Measurements from ENCODE around the gene RNF11. TPM values are rescaled to one million over a fixed set of nuclear protein-coding genes. Genes with fewer than 3 reads are reported as not detected.

The RNF11 gene
- total and polyA plus RNA-seq, 11 donors: 42.4 to 143 (median 107) TPM

GRCh38 chr1:51238034-51238403 is 1.9 kb downstream of the RNF11 start:
- intact Hi-C loops (cut with DNase I): loop anchor here in 6 of 10 donors (5.0 to 10.0 kb wide), 5 partner anchors 57 to 277 kb away; partner anchors contain the start of genes CDKN2C (in 1 of the 6) and EPS15 (in 1 of the 6)
- Histone ChIP-seq H3K4me1 (peaks cover 0 to 64% (median 54%) of the 10 kb centered on the region in 12 donors), H3K9me3 (no peaks in the 10 kb centered on the region), H3K27ac (peak overlapping the region in 10 of 12 donors; percentile 90 to 98 (median 96)), H3K36me3 (no peaks in the 10 kb centered on the region), H3K27me3 (no peaks in the 10 kb centered on the region), H3K4me3 (peak overlapping the region; percentile 1 to 99 (median 94))
- no peak for DNase-seq
- TF ChIP-seq CTCF (IDR thresholded peaks at IDR 0.05) (no peak), POLR2A (IDR thresholded peaks at IDR 0.05) (no peak)
- no peak for ATAC-seq
- WGBS, 4 donors: 9 to 16% (median 10%) methylated on average over 7 of the region's 7 CpGs

- DNase-seq: peak in 2 of 5 donors; percentile 26 to 47
- no peaks in the 10 kb centered on the region for H3K36me3 ChIP-seq
- no peaks in the 10 kb centered on the region for H3K27me3 ChIP-seq
- no peak overlapping the region for H3K4me3 ChIP-seq
- no peak for ATAC-seq
- H3K9me3 ChIP-seq: no peaks in the 10 kb centered on the region
- 33 to 44% (median 41%) methylated on average over 2 of the region's 2 CpGs for WGBS, 4 donors
- TF ChIP-seq POLR2A (IDR thresholded peaks at IDR 0.05) (no peak), CTCF (IDR thresholded peaks at IDR 0.05) (no peak)
- peaks cover 0 to 65% (median 48%) of the 10 kb centered on the region in 12 donors for H3K4me1 ChIP-seq
- intact Hi-C loops (cut with DNase I): no loop called here
- H3K27ac ChIP-seq: peak overlapping the region in 9 of 12 donors; percentile 17 to 59 (median 38)
These were observed 4.0 kb downstream of the RNF11 start for GRCh38 chr1:51240084-51240483.

- no peaks in the 10 kb centered on the region for H3K36me3 ChIP-seq
- H3K4me3 ChIP-seq: no peak overlapping the region
- no peak for TF ChIP-seq CTCF (IDR thresholded peaks at IDR 0.05)
- TF ChIP-seq POLR2A (IDR thresholded peaks at IDR 0.05): no peak
- no peak overlapping the region for H3K27ac ChIP-seq
- H3K4me1 ChIP-seq: peaks cover 0 to 70% (median 44%) of the 10 kb centered on the region in 12 donors
- DNase-seq: no peak
- no peaks in the 10 kb centered on the region for H3K9me3 ChIP-seq
- no peaks in the 10 kb centered on the region for H3K27me3 ChIP-seq
- intact Hi-C loops (cut with DNase I): no loop called here
- 51 to 63% (median 57%) methylated on average over 1 of the region's 1 CpG for WGBS, 4 donors
- ATAC-seq: no peak
These were observed 5.0 kb downstream of the RNF11 start for GRCh38 chr1:51241119-51241518.

- intact Hi-C loops (cut with DNase I): no loop called here
- Histone ChIP-seq H3K4me3 (no peak overlapping the region), H3K36me3 (no peaks in the 10 kb centered on the region), H3K27me3 (no peaks in the 10 kb centered on the region), H3K4me1 (peaks cover 0 to 82% (median 57%) of the 10 kb centered on the region in 12 donors), H3K9me3 (no peaks in the 10 kb centered on the region), H3K27ac (no peak overlapping the region)
- ATAC-seq (no peak), DNase-seq (no peak)
- 75 to 87% (median 85%) methylated on average over 4 of the region's 4 CpGs for WGBS, 4 donors
- TF ChIP-seq POLR2A (IDR thresholded peaks at IDR 0.05) (no peak), CTCF (IDR thresholded peaks at IDR 0.05) (no peak)
These were observed 6.5 kb downstream of the RNF11 start for GRCh38 chr1:51242546-51242945.

Measured in heart left ventricle (tissue), 16 donors.